Spleen (tissue), 7 donors: ENCODE data around the gene SNRNP200.

Experiments used
- POLR2A ChIP-seq, 3 donors: fragments of 450-650 bp; IDR thresholded peaks; one replicate each; pipeline ENCODE4 v1.5.1; 2017; ENCODE audit warnings: antibody characterized with exemption in 3 of 3, mild to moderate bottlenecking in 1 of 3
- TF ChIP-seq, protein P1 (sequence below), 11 experiments: fragments of 200-600 bp in 7 of 11; fragments of 450-650 bp in 4 of 11; sonication (generic) in 4 of 11; IDR thresholded peaks in 8 of 11; conservative IDR thresholded peaks in 3 of 11; 1 replicate in 7 of 11; 2 replicates in 4 of 11; pipeline versions ENCODE4 v1.4.0 to v1.8.0; 2016 to 2021; ENCODE audit warnings: antibody characterized with exemption in 11 of 11, inconsistent platforms in 4 of 11, mild to moderate bottlenecking in 1 of 11
- donor health status: DM: no; HTN: no; CAD: no; lungs with moderate emphysema.
- donor health status: DM: no; HTN: no; CAD: no.
- donor health status: DM: no; HTN: no; CAD: no.

- TF ChIP-seq, protein P1, sequence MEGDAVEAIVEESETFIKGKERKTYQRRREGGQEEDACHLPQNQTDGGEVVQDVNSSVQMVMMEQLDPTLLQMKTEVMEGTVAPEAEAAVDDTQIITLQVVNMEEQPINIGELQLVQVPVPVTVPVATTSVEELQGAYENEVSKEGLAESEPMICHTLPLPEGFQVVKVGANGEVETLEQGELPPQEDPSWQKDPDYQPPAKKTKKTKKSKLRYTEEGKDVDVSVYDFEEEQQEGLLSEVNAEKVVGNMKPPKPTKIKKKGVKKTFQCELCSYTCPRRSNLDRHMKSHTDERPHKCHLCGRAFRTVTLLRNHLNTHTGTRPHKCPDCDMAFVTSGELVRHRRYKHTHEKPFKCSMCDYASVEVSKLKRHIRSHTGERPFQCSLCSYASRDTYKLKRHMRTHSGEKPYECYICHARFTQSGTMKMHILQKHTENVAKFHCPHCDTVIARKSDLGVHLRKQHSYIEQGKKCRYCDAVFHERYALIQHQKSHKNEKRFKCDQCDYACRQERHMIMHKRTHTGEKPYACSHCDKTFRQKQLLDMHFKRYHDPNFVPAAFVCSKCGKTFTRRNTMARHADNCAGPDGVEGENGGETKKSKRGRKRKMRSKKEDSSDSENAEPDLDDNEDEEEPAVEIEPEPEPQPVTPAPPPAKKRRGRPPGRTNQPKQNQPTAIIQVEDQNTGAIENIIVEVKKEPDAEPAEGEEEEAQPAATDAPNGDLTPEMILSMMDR (IDR thresholded peaks at IDR 0.05 in 8 of 11, conservative IDR thresholded peaks at IDR 0.05 in 3 of 11): no peak
- TF ChIP-seq POLR2A (IDR thresholded peaks at IDR 0.05): no peak
These were observed 63.3 kb downstream of the SNRNP200 start for GRCh38 chr2:96241900-96242611.
